ENCODE results near the gene NPEPL1. TPM values are rescaled to one million over a fixed set of nuclear protein-coding genes. Genes with fewer than 3 reads are reported as not detected.
"Not testable (repeated sequence)": the region's sequence is repeated elsewhere in the genome, so short reads cannot be mapped to it uniquely, and the experiment has no call there.

The NPEPL1 gene
- total and polyA plus RNA-seq, 2 of the 8 experiments (the other 6 are each of a cell fraction or from before 2014, with no cell fraction given): 12.4 to 26.8 TPM

DNA sequence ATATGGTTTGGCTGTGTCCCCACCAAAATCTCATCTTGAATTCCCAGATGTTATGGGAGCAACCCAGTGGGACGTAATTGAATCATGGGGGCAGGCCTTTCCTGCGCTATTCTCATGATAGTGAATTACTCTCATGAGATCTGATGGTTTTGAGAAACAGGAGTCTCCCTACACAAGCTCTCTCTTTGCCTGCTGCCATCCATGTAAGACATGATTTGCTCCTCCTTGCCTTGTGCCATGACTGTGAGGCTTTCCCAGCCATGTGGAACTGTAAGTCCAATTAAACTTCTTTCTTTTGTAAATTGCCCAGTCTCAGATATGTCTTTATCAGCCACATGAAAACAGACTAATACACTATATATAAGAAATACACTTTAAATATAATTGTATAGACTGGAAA, 33.6 kb downstream of the NPEPL1 start:
- H2BK15ac ChIP-seq (ENCODE audit: low read length); H3K4me1 ChIP-seq (replicated peaks in 1 of 4; ENCODE audit: control insufficient read depth in 3 of 4, insufficient read depth in 4 of 4, low read length in 3 of 4); H3K36me3 ChIP-seq (ENCODE audit: control insufficient read depth in 2 of 4, insufficient read depth in 4 of 4, low read length in 3 of 4); H4K20me1 ChIP-seq (replicated peaks in 1 of 2; ENCODE audit: control insufficient read depth in 1 of 2, insufficient read depth in 2 of 2, low read length in 2 of 2); H3K9ac ChIP-seq (replicated peaks in 1 of 4; ENCODE audit: extremely low read depth in 1 of 4, low read depth in 3 of 4, low read length in 3 of 4); H3K79me2 ChIP-seq (ENCODE audit: control insufficient read depth in 1 of 2, insufficient read depth in 2 of 2, low read length in 2 of 2); H2BK20ac ChIP-seq (ENCODE audit: low read length); H3K79me1 ChIP-seq (ENCODE audit: low read depth, low read length); H3K4ac ChIP-seq (replicated peaks; ENCODE audit: insufficient read length, low read depth, low read length); H4K91ac ChIP-seq (replicated peaks; ENCODE audit: insufficient read length, low read length); H3K23me2 ChIP-seq (ENCODE audit: low read depth, low read length); H3K56ac ChIP-seq (replicated peaks; ENCODE audit: insufficient read length, low read depth, low read length); H2AFZ ChIP-seq (ENCODE audit: low read length); H3K27ac ChIP-seq (ENCODE audit: low read depth, low read length); POLR2A ChIA-PET (ENCODE audit: partially characterized antibody); H3K4me3 ChIP-seq (ENCODE audit: extremely low read depth in 1 of 4, insufficient read depth in 2 of 4, low read depth in 3 of 4, low read length in 4 of 4); H2BK120ac ChIP-seq (replicated peaks; ENCODE audit: low read depth, low read length); H4K8ac ChIP-seq (ENCODE audit: extremely low read depth, insufficient read depth, low read length); H4K5ac ChIP-seq (ENCODE audit: insufficient read length, low read depth, low read length); H3K27me3 ChIP-seq (replicated peaks in 1 of 4; ENCODE audit: control insufficient read depth in 3 of 4, extremely low read depth in 1 of 4, insufficient read depth in 3 of 4, low read length in 3 of 4); H2BK5ac ChIP-seq (ENCODE audit: low read depth, low read length); H3K14ac ChIP-seq (ENCODE audit: insufficient read length); H3K23ac ChIP-seq (ENCODE audit: insufficient read length); H3K4me2 ChIP-seq (ENCODE audit: insufficient read depth in 1 of 2, low read depth in 2 of 2, low read length in 2 of 2); H3K9me3 ChIP-seq (ENCODE audit: insufficient read depth in 2 of 2, low read depth in 1 of 2, low read length in 1 of 2); H3K18ac ChIP-seq (ENCODE audit: extremely low read depth, low read length); FAIRE-seq; H2AK5ac ChIP-seq (ENCODE audit: low read depth, low read length); CTCF ChIA-PET (ENCODE audit: partially characterized antibody); H2BK12ac ChIP-seq (ENCODE audit: low read depth, low read length); DNase-seq (ENCODE audit: low read depth in 1 of 2, low spot score in 2 of 2): not testable (repeated sequence)
- WGBS, 2 experiments (ENCODE audit: extremely low coverage in 1 of 2, insufficient coverage in 1 of 2, insufficient read length in 1 of 2, insufficient replicate concordance in 2 of 2, low coverage in 1 of 2, low lambda C conversion rate in 2 of 2, missing lambda C conversion rate in 1 of 2): 70% methylated on average over 2 of the region's 2 CpGs; no CpG with 5 or more reads in 1 of the 2 experiments

Measured in H1 (cell line).